Measurements from ENCODE around the gene TANC2. TPM values are rescaled to one million over a fixed set of nuclear protein-coding genes. Genes with fewer than 3 reads are reported as not detected.
A peak's percentile ranks its signal among the peaks of the same experiment; 100 is the strongest.

Gene TANC2
- total RNA-seq, 1 experiment from 2014 or later, result 77.5 TPM

- Histone ChIP-seq H3K27ac (ENCODE audit: low read length) (no peak overlapping the region), H3K27me3 (ENCODE audit: control insufficient read depth, insufficient read depth, low read length) (peaks cover 7% of the 10 kb centered on the region; the same call in 1 of the 2 replicates), H3K9me3 (ENCODE audit: control insufficient read depth, insufficient read depth, low read depth, low read length) (peaks cover 8% of the 10 kb centered on the region; the same call in 1 of the 2 replicates), H3K4me3 (ENCODE audit: low read depth in 2 of 2, low read length in 2 of 2) (no peak overlapping the region), H3K36me3 (ENCODE audit: control insufficient read depth, insufficient read depth, low read length) (no peaks in the 10 kb centered on the region), H3K4me1 (ENCODE audit: control insufficient read depth, insufficient read depth, low read length) (no peaks in the 10 kb centered on the region)
- TF ChIP-seq TCF7L2 (IDR thresholded peaks at IDR 0.05; ENCODE audit: low read depth, low read length) (no peak), CTCF (IDR thresholded peaks at IDR 0.05) (no peak), POLR2AphosphoS5 (IDR thresholded peaks at IDR 0.05; ENCODE audit: low read depth, low read length) (no peak), REST (IDR thresholded peaks at IDR 0.05; ENCODE audit: insufficient read depth in 1 of 2, low read depth in 2 of 2, low read length in 1 of 2) (no peak), SIN3A (IDR thresholded peaks at IDR 0.05; ENCODE audit: borderline replicate concordance, insufficient read depth, low read depth, low read length) (no peak)
- ChIA-PET CTCF (no interaction called here), POLR2A (no interaction called here)
- in situ Hi-C loops (cut with HindIII; ENCODE audit: low pct_unique_long_range_greater_than_20kb, low sequenced_read_pairs), result no loop called here
- BruUV-seq (replicated peaks), result no TSS peak
- no peak for DNase-seq (ENCODE audit: low read depth, low spot score)
- no peak for ATAC-seq
- intact Hi-C loops (cut with micrococcal nuclease; ENCODE audit: unreplicated experiment), result no loop called here
These were observed 24.6 kb upstream of the TANC2 start for GRCh38 chr17:62941358-62941991.

GRCh38 chr17:62948370-62948769 is 17.7 kb upstream of the TANC2 start:
- H3K36me3 ChIP-seq (ENCODE audit: control insufficient read depth, insufficient read depth, low read length), result no peaks in the 10 kb centered on the region
- H3K4me1 ChIP-seq (ENCODE audit: control insufficient read depth, insufficient read depth, low read length), result no peaks in the 10 kb centered on the region
- in situ Hi-C loops (cut with HindIII; ENCODE audit: low pct_unique_long_range_greater_than_20kb, low sequenced_read_pairs) (no loop called here), intact Hi-C loops (cut with micrococcal nuclease; ENCODE audit: unreplicated experiment) (no loop called here)
- TF ChIP-seq POLR2AphosphoS5 (IDR thresholded peaks at IDR 0.05; ENCODE audit: low read depth, low read length) (no peak), TCF7L2 (IDR thresholded peaks at IDR 0.05; ENCODE audit: low read depth, low read length) (peak; percentile 95)
- H3K27me3 ChIP-seq (ENCODE audit: control insufficient read depth, insufficient read depth, low read length), result no peaks in the 10 kb centered on the region
- no peaks in the 10 kb centered on the region for H3K9me3 ChIP-seq (ENCODE audit: control insufficient read depth, insufficient read depth, low read depth, low read length)
- ChIA-PET CTCF (no interaction called here), POLR2A (no interaction called here)
- ATAC-seq, result no peak
- DNase-seq (ENCODE audit: low read depth, low spot score), result no peak
- no peak overlapping the region for H3K4me3 ChIP-seq (ENCODE audit: low read depth in 2 of 2, low read length in 2 of 2)
- BruUV-seq (replicated peaks), result no TSS peak
- H3K27ac ChIP-seq (ENCODE audit: low read length), result no peak overlapping the region; the same call in 1 of the 2 replicates

GRCh38 chr17:62949036-62949435 is 17.0 kb upstream of the TANC2 start:
- H3K4me3 ChIP-seq (ENCODE audit: low read depth in 2 of 2, low read length in 2 of 2), result no peak overlapping the region
- peak overlapping the region; percentile 10; the same call in 1 of the 2 replicates for H3K27ac ChIP-seq (ENCODE audit: low read length)
- no peaks in the 10 kb centered on the region for H3K4me1 ChIP-seq (ENCODE audit: control insufficient read depth, insufficient read depth, low read length)
- no peak for DNase-seq (ENCODE audit: low read depth, low spot score)
- in situ Hi-C loops (cut with HindIII; ENCODE audit: low pct_unique_long_range_greater_than_20kb, low sequenced_read_pairs) (no loop called here), intact Hi-C loops (cut with micrococcal nuclease; ENCODE audit: unreplicated experiment) (no loop called here)
- CTCF ChIA-PET, result interaction anchor here (0.5 kb wide), 1 partner anchor 42 kb away, joined by 21 read pairs; no protein-coding TSS in a partner anchor
- no TSS peak for BruUV-seq (replicated peaks)
- no peak for TF ChIP-seq CTCF (IDR thresholded peaks at IDR 0.05)
- TF ChIP-seq SIN3A (IDR thresholded peaks at IDR 0.05; ENCODE audit: borderline replicate concordance, insufficient read depth, low read depth, low read length), result no peak
- no peak for TF ChIP-seq TCF7L2 (IDR thresholded peaks at IDR 0.05; ENCODE audit: low read depth, low read length)
- TF ChIP-seq REST (IDR thresholded peaks at IDR 0.05; ENCODE audit: insufficient read depth in 1 of 2, low read depth in 2 of 2, low read length in 1 of 2), result no peak
- TF ChIP-seq POLR2AphosphoS5 (IDR thresholded peaks at IDR 0.05; ENCODE audit: low read depth, low read length), result no peak
- no peaks in the 10 kb centered on the region for H3K9me3 ChIP-seq (ENCODE audit: control insufficient read depth, insufficient read depth, low read depth, low read length)
- ATAC-seq, result no peak
- POLR2A ChIA-PET, result no interaction called here
- no peaks in the 10 kb centered on the region for H3K27me3 ChIP-seq (ENCODE audit: control insufficient read depth, insufficient read depth, low read length)
- no peaks in the 10 kb centered on the region for H3K36me3 ChIP-seq (ENCODE audit: control insufficient read depth, insufficient read depth, low read length)
